SK-N-SH (cell line): Measurements from ENCODE around the gene SLC5A4. TPM values are rescaled to one million over a fixed set of nuclear protein-coding genes. Genes with fewer than 3 reads are reported as not detected.

Experiments used
- CTCF ChIA-PET: fragments of 300-600, 350-600 bp; formaldehyde crosslinking; extraction: SDS; loops from one replicate; lab custom pipeline; 2021; lab: Yijun Ruan, JAX
- POLR2A ChIA-PET: fragments of 350-600 bp; sonication (Branson Sonifier 250); formaldehyde crosslinking; extraction: SDS; loops from one replicate; lab custom pipeline; 2020; ENCODE audit warnings: antibody characterized with exemption, inconsistent platforms; lab: Yijun Ruan, JAX
- DNase-seq: peaks from one replicate; pipeline ENCODE4 v3.0.0; 2012
- H2AFZ ChIP-seq: fragments of 200-600 bp; sonication (generic); 2 replicates; pipeline ENCODE4 v1.8.1; 2016; ENCODE audit warnings: antibody characterized with exemption, mild to moderate bottlenecking, low read depth
- H3F3A ChIP-seq: fragments of 200-600 bp; sonication (generic); replicated peaks from 2 replicates; pipeline ENCODE3; 2016; ENCODE audit warnings: antibody characterized with exemption, mild to moderate bottlenecking; ENCODE audit not compliant: insufficient read depth
- H3K27ac ChIP-seq, 2 experiments: fragments of 200-500 bp in 1 of 2; fragments of 200-600 bp in 1 of 2; sonication (Bioruptor generic) in 1 of 2; sonication (generic), shearing (Covaris generic) in 1 of 2; 2 replicates each; pipeline versions ENCODE4 v1.5.1 to v1.6.1; 2014 to 2016; ENCODE audit warnings: low read depth in 2 of 2, inconsistent platforms in 1 of 2, low read length in 1 of 2, mild to moderate bottlenecking in 1 of 2, mixed read lengths in 1 of 2
- H3K27me3 ChIP-seq: fragments of 200-600 bp; sonication (generic), shearing (Covaris generic); 2 replicates; pipeline ENCODE4 v1.6.1; 2016; ENCODE audit warnings: mixed run types; ENCODE audit not compliant: insufficient read depth
- H3K36me3 ChIP-seq, 2 experiments: fragments of 200-500 bp in 1 of 2; fragments of 200-600 bp in 1 of 2; sonication (Bioruptor generic) in 1 of 2; sonication (generic) in 1 of 2; replicated peaks in 1 of 2; 2 replicates each; pipeline versions ENCODE3 to v1.5.1; 2014 to 2016; ENCODE audit warnings: low read length in 1 of 2, mild to moderate bottlenecking in 1 of 2; ENCODE audit not compliant: insufficient read depth in 2 of 2, control insufficient read depth in 1 of 2
- H3K4me1 ChIP-seq, 2 experiments: fragments of 200-500 bp in 1 of 2; fragments of 200-600 bp in 1 of 2; sonication (Bioruptor generic) in 1 of 2; sonication (generic), shearing (Covaris generic) in 1 of 2; 2 replicates each; pipeline versions ENCODE4 v1.5.1 to v1.6.1; 2014 to 2016; ENCODE audit warnings: low read depth in 1 of 2, low read length in 1 of 2, mixed run types in 1 of 2; ENCODE audit not compliant: insufficient read depth in 2 of 2, control insufficient read depth in 1 of 2
- H3K4me2 ChIP-seq: fragments of 200-600 bp; sonication (generic), shearing (Covaris generic); 2 replicates; pipeline ENCODE4 v1.6.1; 2017; ENCODE audit warnings: mixed run types
- H3K4me3 ChIP-seq, 2 experiments: fragments of 200-500 bp in 1 of 2; fragments of 200-600 bp in 1 of 2; sonication (Bioruptor generic) in 1 of 2; sonication (generic), shearing (Covaris generic) in 1 of 2; 2 replicates each; pipeline versions ENCODE4 v1.5.1 to v1.8.1; 2014 to 2016; ENCODE audit warnings: low read depth in 2 of 2, inconsistent platforms in 1 of 2, low read length in 1 of 2, mild to moderate bottlenecking in 1 of 2, mixed read lengths in 1 of 2, moderate library complexity in 1 of 2
- H3K79me2 ChIP-seq: fragments of 200-600 bp; sonication (generic); 2 replicates; pipeline ENCODE4 v1.8.1; 2017; ENCODE audit warnings: mild to moderate bottlenecking; ENCODE audit not compliant: insufficient read depth
- H3K9ac ChIP-seq: fragments of 200-600 bp; sonication (generic); 2 replicates; pipeline ENCODE4 v1.6.1; 2017; ENCODE audit warnings: mixed run types
- H3K9me2 ChIP-seq: fragments of 200-600 bp; sonication (generic); 2 replicates; pipeline ENCODE4 v1.6.1; 2017; ENCODE audit warnings: mixed run types
- H3K9me3 ChIP-seq: fragments of 200-600 bp; sonication (generic); 2 replicates; pipeline ENCODE4 v1.6.1; 2017; ENCODE audit warnings: mixed run types, mild to moderate bottlenecking, moderate library complexity
- H4K20me1 ChIP-seq: fragments of 200-600 bp; sonication (generic); 2 replicates; pipeline ENCODE4 v1.6.1; 2017; ENCODE audit warnings: mild to moderate bottlenecking, mixed run types; ENCODE audit not compliant: insufficient read depth
- CHD2 ChIP-seq: fragments of 150-350 bp; IDR thresholded peaks from 2 replicates; pipeline ENCODE4 v1.6.1; 2018; ENCODE audit warnings: low read length; ENCODE audit not compliant: partially characterized antibody
- ELF1 ChIP-seq: IDR thresholded peaks from 2 replicates; pipeline ENCODE4 v1.4.0; 2012
- EP300 ChIP-seq, 2 experiments: IDR thresholded peaks; 2 replicates each; pipeline versions ENCODE4 v1.4.0 to v1.6.1; 2012; ENCODE audit warnings: borderline replicate concordance in 1 of 2, low read depth in 1 of 2, low read length in 1 of 2
- EZH2phosphoT487 ChIP-seq: fragments of 200-600 bp; sonication (generic); IDR thresholded peaks from 2 replicates; pipeline ENCODE4 v1.6.1; 2017; ENCODE audit warnings: low read depth, mixed run types, mild to moderate bottlenecking, antibody characterized with exemption, moderate library complexity, borderline replicate concordance
- GATA2 ChIP-seq: sonication (generic); formaldehyde crosslinking; IDR thresholded peaks from 2 replicates; pipeline ENCODE4 v1.5.0; 2020; ENCODE audit warnings: mild to moderate bottlenecking, missing genetic modification reagents
- JUND ChIP-seq: IDR thresholded peaks from 2 replicates; pipeline ENCODE4 v1.4.0; 2012
- MEF2A ChIP-seq: IDR thresholded peaks from 2 replicates; pipeline ENCODE4 v1.4.0; 2012; ENCODE audit warnings: low read depth, borderline replicate concordance
- NFIC ChIP-seq: IDR thresholded peaks from 2 replicates; pipeline ENCODE4 v1.4.0; 2012; ENCODE audit warnings: borderline replicate concordance
- NRF1 ChIP-seq: IDR thresholded peaks from 2 replicates; pipeline ENCODE4 v1.6.1; 2012; ENCODE audit warnings: low read depth, mild to moderate bottlenecking, low read length
- POLR2AphosphoS5 ChIP-seq: IDR thresholded peaks from 2 replicates; pipeline ENCODE4 v1.6.1; 2012; ENCODE audit warnings: low read depth, low read length
- RAD21 ChIP-seq: IDR thresholded peaks from 2 replicates; pipeline ENCODE4 v1.6.1; 2012; ENCODE audit warnings: mild to moderate bottlenecking, low read length
- RFX5 ChIP-seq: IDR thresholded peaks from 2 replicates; pipeline ENCODE4 v1.6.1; 2012; ENCODE audit warnings: mild to moderate bottlenecking, improper control_type of control experiment, low read length
- RXRA ChIP-seq: IDR thresholded peaks from 2 replicates; pipeline ENCODE4 v1.4.0; 2012; ENCODE audit warnings: low read depth, mild to moderate bottlenecking, borderline replicate concordance
- SIN3A ChIP-seq: IDR thresholded peaks from 2 replicates; pipeline ENCODE4 v1.6.1; 2012; ENCODE audit warnings: low read depth, mild to moderate bottlenecking, low read length, moderate library complexity, borderline replicate concordance
- TAF1 ChIP-seq: IDR thresholded peaks from 2 replicates; pipeline ENCODE4 v1.6.1; 2012; ENCODE audit warnings: low read depth, mild to moderate bottlenecking, low read length, moderate library complexity, borderline replicate concordance
- TEAD4 ChIP-seq: IDR thresholded peaks from 2 replicates; pipeline ENCODE4 v1.4.0; 2012; ENCODE audit warnings: mild to moderate bottlenecking, borderline replicate concordance; ENCODE audit not compliant: insufficient read depth
- WGBS: methylation state at CpG from one replicate; pipeline ENCODE4 v1.1.6; 2017; ENCODE audit warnings: low lambda C conversion rate; 5-methylcytosine and 5-hydroxymethylcytosine counted together
- polyA plus RNA-seq, 3 experiments: library from polyadenylated mRNA; depleted of rRNA; stranded (reverse); fragments of >200 nt; gene quantifications; 2 replicates each; pipeline ENCODE4 v1.2.3, GENCODE V29; 2012
- TF ChIP-seq, protein P1 (sequence below): IDR thresholded peaks from 2 replicates; pipeline ENCODE4 v1.4.0; 2012; ENCODE audit warnings: low read depth, borderline replicate concordance
- TF ChIP-seq, protein P2 (sequence below): IDR thresholded peaks from 2 replicates; pipeline ENCODE4 v1.4.0; 2012; ENCODE audit warnings: low read depth
- TF ChIP-seq, protein P3 (sequence below): fragments of 150-350 bp; IDR thresholded peaks from 2 replicates; pipeline ENCODE4 v1.6.1; 2016; ENCODE audit warnings: mild to moderate bottlenecking, low read depth, low read length
- TF ChIP-seq, protein P4 (sequence below): fragments of 200-600 bp; sonication (generic); IDR thresholded peaks from 2 replicates; pipeline ENCODE4 v1.6.1; 2017; ENCODE audit warnings: antibody characterized with exemption, mild to moderate bottlenecking, moderate library complexity

SLC5A4 gene
- polyA plus RNA-seq, 1 of the 3 experiments (the other 2 are of a cell fraction) = 0.15 TPM

DNA sequence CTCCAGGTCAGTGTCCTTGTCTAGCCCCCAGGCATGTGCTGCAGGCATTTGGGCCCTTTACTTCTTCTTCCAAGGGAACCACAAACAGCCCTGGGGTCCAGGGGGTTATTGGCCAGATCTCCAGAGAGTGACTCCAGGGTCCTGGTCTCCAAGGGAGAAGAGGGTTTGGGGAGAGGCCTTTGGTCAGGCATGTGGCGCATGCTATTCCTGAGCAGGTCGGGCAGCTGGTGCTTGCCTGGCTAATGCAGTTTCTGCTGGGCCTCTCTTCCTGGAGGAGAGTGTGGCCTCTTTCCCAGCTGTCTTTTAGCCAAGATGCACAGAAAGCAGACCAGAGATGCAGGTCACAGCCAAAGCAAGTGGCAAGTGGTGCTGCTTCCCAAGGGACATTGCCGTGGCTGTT is 46.5 kb downstream of the SLC5A4 start:
- no peaks in the 10 kb centered on the region for H3K9me2 ChIP-seq
- H2AFZ ChIP-seq = no peak overlapping the region
- no peak for DNase-seq
- no peak overlapping the region for H3K27ac ChIP-seq
- 83% methylated on average over 2 of the region's 3 CpGs for WGBS
- no peak overlapping the region for H3K4me2 ChIP-seq
- TF ChIP-seq MEF2A (no peak), SIN3A (no peak), JUND (no peak), TAF1 (no peak), NRF1 (no peak), CHD2 (no peak), ELF1 (no peak), NFIC (no peak), EP300 (IDR thresholded peaks at IDR 0.05; ENCODE audit: borderline replicate concordance in 1 of 2, low read depth in 1 of 2, low read length in 1 of 2) (no peak), RXRA (no peak), RFX5 (no peak), EZH2phosphoT487 (no peak), RAD21 (no peak), GATA2 (CRISPR knock-in tag) (no peak), TEAD4 (no peak), POLR2AphosphoS5 (no peak)
- TF ChIP-seq, protein P1, sequence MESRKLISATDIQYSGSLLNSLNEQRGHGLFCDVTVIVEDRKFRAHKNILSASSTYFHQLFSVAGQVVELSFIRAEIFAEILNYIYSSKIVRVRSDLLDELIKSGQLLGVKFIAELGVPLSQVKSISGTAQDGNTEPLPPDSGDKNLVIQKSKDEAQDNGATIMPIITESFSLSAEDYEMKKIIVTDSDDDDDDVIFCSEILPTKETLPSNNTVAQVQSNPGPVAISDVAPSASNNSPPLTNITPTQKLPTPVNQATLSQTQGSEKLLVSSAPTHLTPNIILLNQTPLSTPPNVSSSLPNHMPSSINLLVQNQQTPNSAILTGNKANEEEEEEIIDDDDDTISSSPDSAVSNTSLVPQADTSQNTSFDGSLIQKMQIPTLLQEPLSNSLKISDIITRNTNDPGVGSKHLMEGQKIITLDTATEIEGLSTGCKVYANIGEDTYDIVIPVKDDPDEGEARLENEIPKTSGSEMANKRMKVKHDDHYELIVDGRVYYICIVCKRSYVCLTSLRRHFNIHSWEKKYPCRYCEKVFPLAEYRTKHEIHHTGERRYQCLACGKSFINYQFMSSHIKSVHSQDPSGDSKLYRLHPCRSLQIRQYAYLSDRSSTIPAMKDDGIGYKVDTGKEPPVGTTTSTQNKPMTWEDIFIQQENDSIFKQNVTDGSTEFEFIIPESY = no peak
- TF ChIP-seq, protein P2, sequence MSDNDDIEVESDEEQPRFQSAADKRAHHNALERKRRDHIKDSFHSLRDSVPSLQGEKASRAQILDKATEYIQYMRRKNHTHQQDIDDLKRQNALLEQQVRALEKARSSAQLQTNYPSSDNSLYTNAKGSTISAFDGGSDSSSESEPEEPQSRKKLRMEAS = no peak
- TF ChIP-seq, protein P3, sequence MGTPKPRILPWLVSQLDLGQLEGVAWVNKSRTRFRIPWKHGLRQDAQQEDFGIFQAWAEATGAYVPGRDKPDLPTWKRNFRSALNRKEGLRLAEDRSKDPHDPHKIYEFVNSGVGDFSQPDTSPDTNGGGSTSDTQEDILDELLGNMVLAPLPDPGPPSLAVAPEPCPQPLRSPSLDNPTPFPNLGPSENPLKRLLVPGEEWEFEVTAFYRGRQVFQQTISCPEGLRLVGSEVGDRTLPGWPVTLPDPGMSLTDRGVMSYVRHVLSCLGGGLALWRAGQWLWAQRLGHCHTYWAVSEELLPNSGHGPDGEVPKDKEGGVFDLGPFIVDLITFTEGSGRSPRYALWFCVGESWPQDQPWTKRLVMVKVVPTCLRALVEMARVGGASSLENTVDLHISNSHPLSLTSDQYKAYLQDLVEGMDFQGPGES = no peak
- TF ChIP-seq, protein P4, sequence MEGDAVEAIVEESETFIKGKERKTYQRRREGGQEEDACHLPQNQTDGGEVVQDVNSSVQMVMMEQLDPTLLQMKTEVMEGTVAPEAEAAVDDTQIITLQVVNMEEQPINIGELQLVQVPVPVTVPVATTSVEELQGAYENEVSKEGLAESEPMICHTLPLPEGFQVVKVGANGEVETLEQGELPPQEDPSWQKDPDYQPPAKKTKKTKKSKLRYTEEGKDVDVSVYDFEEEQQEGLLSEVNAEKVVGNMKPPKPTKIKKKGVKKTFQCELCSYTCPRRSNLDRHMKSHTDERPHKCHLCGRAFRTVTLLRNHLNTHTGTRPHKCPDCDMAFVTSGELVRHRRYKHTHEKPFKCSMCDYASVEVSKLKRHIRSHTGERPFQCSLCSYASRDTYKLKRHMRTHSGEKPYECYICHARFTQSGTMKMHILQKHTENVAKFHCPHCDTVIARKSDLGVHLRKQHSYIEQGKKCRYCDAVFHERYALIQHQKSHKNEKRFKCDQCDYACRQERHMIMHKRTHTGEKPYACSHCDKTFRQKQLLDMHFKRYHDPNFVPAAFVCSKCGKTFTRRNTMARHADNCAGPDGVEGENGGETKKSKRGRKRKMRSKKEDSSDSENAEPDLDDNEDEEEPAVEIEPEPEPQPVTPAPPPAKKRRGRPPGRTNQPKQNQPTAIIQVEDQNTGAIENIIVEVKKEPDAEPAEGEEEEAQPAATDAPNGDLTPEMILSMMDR = no peak
- POLR2A ChIA-PET = no interaction called here
- no peaks in the 10 kb centered on the region for H3K36me3 ChIP-seq
- CTCF ChIA-PET = interaction anchor here (0.7 to 3.4 kb wide), 2 partner anchors 57 to 267 kb away, joined by 3 to 18 read pairs; no protein-coding TSS in a partner anchor
- H3K9me3 ChIP-seq = no peaks in the 10 kb centered on the region
- H3K9ac ChIP-seq = no peak overlapping the region
- H4K20me1 ChIP-seq = no peaks in the 10 kb centered on the region
- no peaks in the 10 kb centered on the region for H3K79me2 ChIP-seq
- peaks cover 4% of the 10 kb centered on the region for H3F3A ChIP-seq
- H3K4me1 ChIP-seq = peaks cover 0 to 24% of the 10 kb centered on the region in 2 experiments; a peak in 1 of 4 replicates
- no peak overlapping the region for H3K4me3 ChIP-seq
- H3K27me3 ChIP-seq = peaks cover 7% of the 10 kb centered on the region; the same call in 1 of the 2 replicates
